Trophoblast cell (in vitro differentiated cells and primary cell): Measurements from ENCODE around the gene GATB.
"Not testable (repeated sequence)": the region's sequence is repeated elsewhere in the genome, so short reads cannot be mapped to it uniquely, and the experiment has no call there.

Experiments
- DNase-seq, 2 donors: peaks; one replicate each; pipeline ENCODE4 v3.0.0-alpha.2; 2016
- H2AFZ ChIP-seq: 2 replicates; pipeline ENCODE4 v1.6.1; 2013; ENCODE audit warnings: low read length, moderate library complexity, mild to moderate bottlenecking; ENCODE audit not compliant: insufficient read depth, poor library complexity
- H2AK5ac ChIP-seq: 2 replicates; pipeline ENCODE4 v1.6.1; 2013; ENCODE audit warnings: mild to moderate bottlenecking, low read length
- H2BK120ac ChIP-seq: 2 replicates; pipeline ENCODE4 v1.6.1; 2013; ENCODE audit warnings: low read length, mild to moderate bottlenecking, moderate library complexity; ENCODE audit not compliant: insufficient read depth, poor library complexity
- H2BK12ac ChIP-seq: 2 replicates; pipeline ENCODE4 v1.6.1; 2013; ENCODE audit warnings: mild to moderate bottlenecking, low read length, moderate library complexity
- H2BK5ac ChIP-seq: 2 replicates; pipeline ENCODE4 v1.6.1; 2013; ENCODE audit warnings: low read length, low read depth, moderate library complexity, mild to moderate bottlenecking; ENCODE audit not compliant: poor library complexity
- H3K14ac ChIP-seq: 2 replicates; pipeline ENCODE4 v1.6.1; 2013; ENCODE audit warnings: mild to moderate bottlenecking, low read length
- H3K18ac ChIP-seq: 2 replicates; pipeline ENCODE4 v1.6.1; 2013; ENCODE audit warnings: mild to moderate bottlenecking, low read length
- H3K23ac ChIP-seq: 2 replicates; pipeline ENCODE4 v1.6.1; 2013; ENCODE audit warnings: low read length
- H3K27ac ChIP-seq: 2 replicates; pipeline ENCODE4 v1.5.1; 2013; ENCODE audit warnings: low read depth, mild to moderate bottlenecking, inconsistent platforms, low read length, moderate library complexity
- H3K27me3 ChIP-seq: 2 replicates; pipeline ENCODE4 v1.6.1; 2013; ENCODE audit warnings: inconsistent platforms, mild to moderate bottlenecking, low read length, moderate library complexity; ENCODE audit not compliant: insufficient read depth
- H3K36me3 ChIP-seq, 2 experiments: 1 replicate in 1 of 2; 2 replicates in 1 of 2; pipeline ENCODE4 v1.6.1; 2013; ENCODE audit warnings: low read length in 2 of 2, mild to moderate bottlenecking in 2 of 2, moderate library complexity in 1 of 2; ENCODE audit not compliant: insufficient read depth in 2 of 2, control insufficient read depth in 1 of 2
- H3K4ac ChIP-seq: 2 replicates; pipeline ENCODE4 v1.6.1; 2013; ENCODE audit warnings: low read depth, mild to moderate bottlenecking, low read length, moderate library complexity
- H3K4me1 ChIP-seq, 2 experiments: 1 replicate in 1 of 2; 2 replicates in 1 of 2; pipeline ENCODE4 v1.6.1; 2013; ENCODE audit warnings: low read length in 2 of 2, mild to moderate bottlenecking in 2 of 2, moderate library complexity in 1 of 2; ENCODE audit not compliant: insufficient read depth in 2 of 2, control insufficient read depth in 1 of 2
- H3K4me2 ChIP-seq: 2 replicates; pipeline ENCODE4 v1.6.1; 2013; ENCODE audit warnings: inconsistent platforms, mild to moderate bottlenecking, low read length, moderate library complexity
- H3K4me3 ChIP-seq: 2 replicates; pipeline ENCODE4 v1.5.1; 2013; ENCODE audit warnings: mild to moderate bottlenecking, low read depth, low read length, inconsistent platforms
- H3K79me1 ChIP-seq: one replicate; pipeline ENCODE4 v1.6.1; 2013; ENCODE audit warnings: low read length
- H3K79me2 ChIP-seq: 2 replicates; pipeline ENCODE4 v1.6.1; 2013; ENCODE audit warnings: low read length, mild to moderate bottlenecking; ENCODE audit not compliant: control insufficient read depth, insufficient read depth, poor library complexity
- H3K9ac ChIP-seq: 2 replicates; pipeline ENCODE4 v1.6.1; 2013; ENCODE audit warnings: mild to moderate bottlenecking, low read length
- H3K9me3 ChIP-seq: 2 replicates; pipeline ENCODE4 v1.6.1; 2013; ENCODE audit warnings: low read depth, mild to moderate bottlenecking, control low read depth, inconsistent platforms, low read length; ENCODE audit not compliant: insufficient read depth
- H4K12ac ChIP-seq: 2 replicates; pipeline ENCODE4 v1.6.1; 2013; ENCODE audit warnings: low read depth, mild to moderate bottlenecking, low read length, moderate library complexity
- H4K8ac ChIP-seq: 2 replicates; pipeline ENCODE4 v1.6.1; 2013; ENCODE audit warnings: low read depth, mild to moderate bottlenecking, low read length, moderate library complexity
- H4K91ac ChIP-seq: one replicate; pipeline ENCODE4 v1.6.1; 2013; ENCODE audit warnings: low read depth, mild to moderate bottlenecking, low read length, moderate library complexity
- WGBS: extraction: QIAGEN DNeasy Blood & Tissue Kit; methylation state at CpG from one replicate; pipeline ENCODE4 v1.1.7; 2013; ENCODE audit warnings: missing lambda C conversion rate; ENCODE audit not compliant: insufficient read length, insufficient coverage; ENCODE audit errors: extremely low coverage; 5-methylcytosine and 5-hydroxymethylcytosine counted together

Gene GATB

GRCh38 chr4:151736361-151736760 is 24.4 kb downstream of the GATB start:
- H3K79me1 ChIP-seq: no peaks in the 10 kb centered on the region
- H4K8ac ChIP-seq: no peak overlapping the region
- no peak overlapping the region for H3K27ac ChIP-seq
- H2BK12ac ChIP-seq: no peak overlapping the region
- no peak overlapping the region for H2BK5ac ChIP-seq
- no peak overlapping the region for H3K4me3 ChIP-seq
- no peak overlapping the region for H3K9ac ChIP-seq
- no peak overlapping the region for H2AFZ ChIP-seq
- no peak overlapping the region for H3K14ac ChIP-seq
- H3K4ac ChIP-seq: no peak overlapping the region
- no peak overlapping the region for H2BK120ac ChIP-seq
- no peak overlapping the region for H3K23ac ChIP-seq
- H2AK5ac ChIP-seq: no peak overlapping the region
- DNase-seq: no peak
- H3K18ac ChIP-seq: no peak overlapping the region
- H3K4me1 ChIP-seq: no peaks in the 10 kb centered on the region
- H3K9me3 ChIP-seq: peaks cover 8% of the 10 kb centered on the region
- WGBS: no CpG with 5 or more reads among the region's 1 CpG
- H4K12ac ChIP-seq: no peak overlapping the region
- H4K91ac ChIP-seq: no peak overlapping the region
- no peaks in the 10 kb centered on the region for H3K27me3 ChIP-seq
- H3K36me3 ChIP-seq: peaks cover 7% of the 10 kb centered on the region in 2 experiments
- H3K4me2 ChIP-seq: no peak overlapping the region
- H3K79me2 ChIP-seq: no peaks in the 10 kb centered on the region

- H3K18ac ChIP-seq, H3K23ac ChIP-seq, H3K4me3 ChIP-seq, H2BK5ac ChIP-seq, H3K9ac ChIP-seq, H3K36me3 ChIP-seq, H3K4ac ChIP-seq, H2BK12ac ChIP-seq, H3K4me2 ChIP-seq, H3K27me3 ChIP-seq, H2AK5ac ChIP-seq, H4K12ac ChIP-seq, H2AFZ ChIP-seq, H3K79me1 ChIP-seq, DNase-seq, H4K91ac ChIP-seq, H3K9me3 ChIP-seq, H2BK120ac ChIP-seq, H3K27ac ChIP-seq, H3K4me1 ChIP-seq, H3K79me2 ChIP-seq, H4K8ac ChIP-seq, H3K14ac ChIP-seq: not testable (repeated sequence)
- no CpG with 5 or more reads among the region's 34 CpGs for WGBS
These were observed 29.1 kb downstream of the GATB start for GRCh38 chr4:151731670-151732069.

- Histone ChIP-seq H3K14ac (no peak overlapping the region), H2BK5ac (no peak overlapping the region), H4K91ac (peak overlapping the region; percentile 39), H3K9ac (no peak overlapping the region), H3K79me2 (no peaks in the 10 kb centered on the region), H3K18ac (no peak overlapping the region), H3K27me3 (no peaks in the 10 kb centered on the region), H2AK5ac (no peak overlapping the region), H3K36me3 (no peaks in the 10 kb centered on the region), H3K9me3 (peaks cover 1% of the 10 kb centered on the region), H2BK12ac (no peak overlapping the region), H3K4ac (no peak overlapping the region), H3K4me1 (peaks cover 0 to 2% of the 10 kb centered on the region in 2 experiments), H3K4me2 (no peak overlapping the region), H3K4me3 (no peak overlapping the region), H3K23ac (no peak overlapping the region), H4K12ac (no peak overlapping the region), H2BK120ac (no peak overlapping the region), H3K27ac (no peak overlapping the region), H3K79me1 (no peaks in the 10 kb centered on the region), H2AFZ (no peak overlapping the region), H4K8ac (peak overlapping the region; percentile 18)
- WGBS: no CpG with 5 or more reads among the region's 12 CpGs
- no peak for DNase-seq
These were observed 30.9 kb downstream of the GATB start for GRCh38 chr4:151729731-151730559.

- Histone ChIP-seq H3K14ac (no peak overlapping the region), H2AK5ac (no peak overlapping the region), H3K27ac (no peak overlapping the region), H2BK12ac (no peak overlapping the region), H3K4me2 (no peak overlapping the region), H3K4me1 (peaks cover 0 to 2% of the 10 kb centered on the region in 2 experiments), H3K4ac (no peak overlapping the region), H3K79me2 (no peaks in the 10 kb centered on the region), H3K23ac (no peak overlapping the region), H2AFZ (no peak overlapping the region), H3K4me3 (no peak overlapping the region), H4K91ac (no peak overlapping the region), H3K18ac (no peak overlapping the region), H3K9ac (no peak overlapping the region), H2BK5ac (no peak overlapping the region), H3K36me3 (no peaks in the 10 kb centered on the region), H4K8ac (no peak overlapping the region), H3K9me3 (peaks cover 1% of the 10 kb centered on the region), H3K79me1 (no peaks in the 10 kb centered on the region), H3K27me3 (no peaks in the 10 kb centered on the region), H4K12ac (no peak overlapping the region), H2BK120ac (no peak overlapping the region)
- no CpG with 5 or more reads among the region's 2 CpGs for WGBS
- no peak for DNase-seq
These were observed 32.1 kb downstream of the GATB start for GRCh38 chr4:151728679-151729078.
